ENCODE data around the gene RGS21.

The RGS21 gene

DNA sequence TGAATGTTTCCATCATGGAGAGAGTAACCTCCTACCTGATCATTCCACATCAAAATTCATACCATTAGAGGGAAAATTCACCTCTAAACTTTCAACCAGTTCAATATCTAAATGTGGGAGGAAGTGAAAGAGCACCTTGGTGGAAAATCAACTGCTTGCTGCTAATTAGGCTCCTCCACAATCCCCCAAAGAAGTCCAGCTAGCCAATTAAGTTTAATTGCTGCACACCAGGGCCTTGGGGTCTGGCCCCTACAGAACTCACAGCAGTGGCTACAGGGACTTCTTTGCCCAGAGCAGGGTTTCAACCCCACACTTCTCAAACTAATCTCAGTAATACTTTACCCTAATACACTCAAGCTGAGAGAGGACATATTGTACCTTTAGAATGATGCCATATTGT is 62.1 kb downstream of the RGS21 start:
- DNase-seq (ENCODE audit: low spot score) = no peak

GRCh38 chr1:192379554-192379953 is 62.8 kb downstream of the RGS21 start:
- no peak for DNase-seq (ENCODE audit: low spot score)

DNA sequence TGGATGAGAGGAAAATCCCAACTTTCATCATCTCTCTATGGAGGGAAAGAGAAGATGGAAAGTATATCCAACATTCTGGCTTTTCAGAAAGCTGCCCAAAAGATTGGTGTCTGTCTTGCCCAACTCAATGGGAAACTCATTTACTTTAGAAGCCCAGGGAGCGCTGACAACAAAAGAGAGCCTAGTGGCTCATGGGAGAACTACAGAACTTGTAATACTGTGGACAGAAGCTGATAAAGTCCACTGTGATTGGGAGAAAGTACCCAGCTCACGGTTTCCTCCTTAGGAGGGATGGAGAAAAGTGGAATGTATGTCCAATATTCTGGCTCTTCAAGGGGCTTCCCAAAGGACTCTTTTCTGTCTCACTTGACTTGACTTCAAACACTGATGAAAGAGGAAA is 66.0 kb downstream of the RGS21 start:
- no peak for DNase-seq (ENCODE audit: low spot score)

DNA sequence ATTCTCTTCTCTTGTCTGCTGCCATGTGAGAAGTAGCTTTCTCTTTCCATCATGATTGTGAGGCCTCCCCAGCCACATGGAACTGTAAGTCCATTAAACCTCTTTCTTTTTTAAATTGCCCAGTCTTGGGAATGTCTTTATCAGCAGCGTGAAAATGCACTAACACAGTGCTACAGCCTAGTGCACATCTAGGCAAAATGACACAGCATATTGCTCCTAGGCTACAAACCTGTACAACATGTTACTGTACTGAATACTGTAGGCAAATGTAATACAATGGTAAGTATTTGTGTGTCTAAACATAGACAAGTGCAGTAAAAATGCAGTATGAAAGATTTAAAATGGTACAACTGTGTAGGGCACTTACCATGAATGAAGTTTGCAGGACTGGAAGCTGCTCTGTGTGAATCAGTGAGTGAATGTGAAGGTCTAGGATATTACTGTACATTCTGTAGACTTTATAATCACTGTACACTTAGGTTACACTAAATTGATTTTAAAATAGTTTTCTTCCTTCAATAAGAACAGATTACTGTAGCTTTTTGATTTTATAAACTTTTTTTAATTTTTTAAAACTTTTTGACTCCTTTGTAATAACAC is 69.4 kb downstream of the RGS21 start:
- DNase-seq (ENCODE audit: low spot score) = no peak

- no peak for DNase-seq (ENCODE audit: low spot score)
Measured at GRCh38 chr1:192395211-192395610, 78.4 kb downstream of the RGS21 start.

GRCh38 chr1:192395895-192396294 is 79.1 kb downstream of the RGS21 start:
- DNase-seq (ENCODE audit: low spot score) = no peak

GRCh38 chr1:192399161-192399560 is 82.4 kb downstream of the RGS21 start:
- DNase-seq (ENCODE audit: low spot score) = no peak

GRCh38 chr1:192401825-192402224 is 85.0 kb downstream of the RGS21 start:
- DNase-seq (ENCODE audit: low spot score) = no peak

DNA sequence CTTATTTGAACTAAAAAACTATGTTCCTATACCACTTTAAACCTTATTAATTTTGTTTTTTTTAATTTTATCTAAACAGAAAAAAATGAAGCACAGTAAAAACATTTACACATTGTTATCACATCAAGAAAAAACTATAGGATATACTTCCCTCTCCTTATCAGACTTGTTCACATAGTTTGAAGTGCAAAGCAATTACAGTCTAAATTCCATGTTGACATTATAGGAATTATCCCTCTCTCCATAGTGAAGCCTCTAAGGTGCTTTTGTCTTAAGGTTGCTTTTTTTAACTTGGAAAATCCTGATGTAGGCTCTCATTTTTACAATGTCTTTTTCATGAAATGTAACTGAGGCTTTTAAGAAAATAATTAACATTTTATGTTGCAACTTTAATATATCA is 85.8 kb downstream of the RGS21 start:
- no peak for DNase-seq (ENCODE audit: low spot score)

GRCh38 chr1:192407206-192407605 is 90.4 kb downstream of the RGS21 start:
- DNase-seq (ENCODE audit: low spot score) = no peak

All from SW480 (cell line).